ENCODE results near the gene CHEK1. TPM values are rescaled to one million over a fixed set of nuclear protein-coding genes. Genes with fewer than 3 reads are reported as not detected.
A peak's percentile ranks its signal among the peaks of the same experiment; 100 is the strongest.

Gene CHEK1
- total and polyA plus RNA-seq, 2 of the 8 experiments (the other 6 are each of a cell fraction or from before 2014, with no cell fraction given), result 37.7 to 133 TPM

GRCh38 chr11:125724125-125724524 is 99.2 kb downstream of the CHEK1 start:
- Histone ChIP-seq H3K4ac (replicated peaks; ENCODE audit: insufficient read length, low read depth, low read length) (no peak overlapping the region), H2AFZ (ENCODE audit: low read length) (no peak overlapping the region), H2BK5ac (ENCODE audit: low read depth, low read length) (no peak overlapping the region), H3K79me2 (ENCODE audit: control insufficient read depth in 1 of 2, insufficient read depth in 2 of 2, low read length in 2 of 2) (no peaks in the 10 kb centered on the region), H2BK15ac (ENCODE audit: low read length) (no peak overlapping the region), H2BK20ac (ENCODE audit: low read length) (no peak overlapping the region), H3K36me3 (ENCODE audit: control insufficient read depth in 2 of 4, insufficient read depth in 4 of 4, low read length in 3 of 4) (no peaks in the 10 kb centered on the region), H4K91ac (replicated peaks; ENCODE audit: insufficient read length, low read length) (no peak overlapping the region), H2AK5ac (ENCODE audit: low read depth, low read length) (no peak overlapping the region), H3K79me1 (ENCODE audit: low read depth, low read length) (no peaks in the 10 kb centered on the region), H4K5ac (ENCODE audit: insufficient read length, low read depth, low read length) (no peak overlapping the region), H3K9ac (replicated peaks in 1 of 4; ENCODE audit: extremely low read depth in 1 of 4, low read depth in 3 of 4, low read length in 3 of 4) (no peak overlapping the region), H3K9me3 (ENCODE audit: insufficient read depth in 2 of 2, low read depth in 1 of 2, low read length in 1 of 2) (no peaks in the 10 kb centered on the region), H3K14ac (ENCODE audit: insufficient read length) (no peak overlapping the region), H3K4me2 (ENCODE audit: insufficient read depth in 1 of 2, low read depth in 2 of 2, low read length in 2 of 2) (no peak overlapping the region), H4K20me1 (replicated peaks in 1 of 2; ENCODE audit: control insufficient read depth in 1 of 2, insufficient read depth in 2 of 2, low read length in 2 of 2) (no peaks in the 10 kb centered on the region), H3K18ac (ENCODE audit: extremely low read depth, low read length) (no peak overlapping the region), H3K4me3 (ENCODE audit: extremely low read depth in 1 of 4, insufficient read depth in 2 of 4, low read depth in 3 of 4, low read length in 4 of 4) (no peak overlapping the region), H2BK12ac (ENCODE audit: low read depth, low read length) (no peak overlapping the region), H3K27ac (ENCODE audit: low read depth, low read length) (no peak overlapping the region), H3K23me2 (ENCODE audit: low read depth, low read length) (no peaks in the 10 kb centered on the region), H2BK120ac (replicated peaks; ENCODE audit: low read depth, low read length) (no peak overlapping the region), H3K56ac (replicated peaks; ENCODE audit: insufficient read length, low read depth, low read length) (no peak overlapping the region), H3K23ac (ENCODE audit: insufficient read length) (no peak overlapping the region), H3K4me1 (replicated peaks in 1 of 4; ENCODE audit: control insufficient read depth in 3 of 4, insufficient read depth in 4 of 4, low read length in 3 of 4) (no peaks in the 10 kb centered on the region), H4K8ac (ENCODE audit: extremely low read depth, insufficient read depth, low read length) (no peak overlapping the region), H3K27me3 (replicated peaks in 1 of 4; ENCODE audit: control insufficient read depth in 3 of 4, extremely low read depth in 1 of 4, insufficient read depth in 3 of 4, low read length in 3 of 4) (no peaks in the 10 kb centered on the region)
- peak; percentile 74 for FAIRE-seq
- DNase-seq (ENCODE audit: low read depth in 1 of 2, low spot score in 2 of 2), result no peak
- TF ChIP-seq RAD21 (IDR thresholded peaks at IDR 0.05 in 1 of 2, conservative IDR thresholded peaks at IDR 0.05 in 1 of 2; ENCODE audit: low read depth in 2 of 2, low read length in 2 of 2) (peak; percentile 68 to 77), ASH2L (IDR thresholded peaks at IDR 0.05; ENCODE audit: low read length) (no peak), YY1 (IDR thresholded peaks at IDR 0.05; ENCODE audit: low read depth, low read length) (no peak), ATF2 (IDR thresholded peaks at IDR 0.05; ENCODE audit: low read length) (no peak), CTCF (IDR thresholded peaks at IDR 0.05; ENCODE audit: control extremely low read depth in 1 of 3, insufficient read depth in 1 of 3, low read depth in 1 of 3, low read length in 3 of 3) (peak in 2 of 3 experiments; percentile 56 to 64; a peak in 3 of 4 replicates), TEAD4 (IDR thresholded peaks at IDR 0.05; ENCODE audit: low read depth, low read length) (no peak), BACH1 (IDR thresholded peaks at IDR 0.05; ENCODE audit: low read length) (no peak)
- WGBS, 2 experiments (ENCODE audit: extremely low coverage in 1 of 2, insufficient coverage in 1 of 2, insufficient read length in 1 of 2, insufficient replicate concordance in 2 of 2, low coverage in 1 of 2, low lambda C conversion rate in 2 of 2, missing lambda C conversion rate in 1 of 2), result no CpG with 5 or more reads among the region's 1 CpG
- POLR2A ChIA-PET (ENCODE audit: partially characterized antibody), result no interaction called here
- CTCF ChIA-PET (ENCODE audit: partially characterized antibody), result interaction anchor here (0.5 to 2.6 kb wide), 30 partner anchors 10 to 200 kb away, joined by 3 to 27 read pairs (median 3); partner anchors contain the start of genes HYLS1 and PATE1
